ENCODE measurements around the gene KIRREL3. TPM values are rescaled to one million over a fixed set of nuclear protein-coding genes. Genes with fewer than 3 reads are reported as not detected.

KIRREL3 gene
- polyA plus RNA-seq, 1 donor (not counting 4 experiments of a cell fraction or from before 2014, with no cell fraction given): 0.04 TPM

DNA sequence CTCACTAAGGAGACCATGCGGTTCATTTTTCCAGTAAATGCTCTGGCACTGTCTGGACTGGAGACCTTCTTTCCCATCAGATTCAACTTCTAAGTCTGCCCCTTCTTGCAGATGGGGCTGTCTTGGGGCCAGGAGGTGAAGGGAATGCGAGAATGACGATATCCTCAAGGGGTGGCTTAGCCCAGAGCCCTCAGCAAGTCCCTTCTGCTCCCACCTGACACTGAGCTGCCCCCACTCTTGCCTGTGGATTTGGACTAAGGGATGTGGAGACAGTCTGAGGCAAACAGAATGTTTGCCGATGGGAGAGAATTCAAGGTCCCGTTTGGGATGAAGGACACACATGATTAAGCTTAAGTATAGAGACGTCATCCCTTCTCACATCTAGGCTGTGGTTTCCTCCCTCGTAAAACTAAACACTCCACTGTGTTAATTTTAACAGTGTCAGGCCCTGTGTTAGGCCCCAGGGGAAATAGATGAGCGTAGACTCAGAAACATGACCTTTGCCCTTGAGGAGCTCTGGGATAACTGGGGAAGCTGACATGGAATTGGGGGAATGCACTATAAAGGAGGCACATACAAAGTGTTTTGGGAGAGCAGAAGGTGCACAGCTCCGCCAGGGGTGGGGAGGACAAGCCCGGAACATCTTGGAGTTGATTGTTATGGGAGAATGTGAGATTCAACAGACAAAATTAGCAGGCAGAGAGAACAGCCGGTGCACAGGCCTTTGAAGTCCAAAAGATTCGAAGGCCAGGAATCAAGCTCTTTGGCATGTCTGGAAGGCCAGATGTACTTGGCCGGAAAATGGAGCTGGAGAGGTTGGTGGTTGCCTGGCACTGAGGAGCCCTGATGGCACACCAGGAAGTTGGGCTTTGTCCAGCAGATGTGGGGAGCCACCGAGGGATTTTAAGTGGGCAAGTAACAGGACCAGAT is 573.5 kb downstream of the KIRREL3 start:
- H3K27ac ChIP-seq (ENCODE audit: control insufficient read depth, insufficient read depth, low read length): no peak overlapping the region
- no peaks in the 10 kb centered on the region for H3K79me2 ChIP-seq (ENCODE audit: control insufficient read depth, insufficient read depth, low read length)
- H3K9ac ChIP-seq (ENCODE audit: control insufficient read depth, extremely low read depth, insufficient read depth, low read length): no peak overlapping the region
- TF ChIP-seq CTCF (optimal IDR thresholded peaks at IDR 0.05 in 1 of 3, IDR thresholded peaks at IDR 0.05 in 1 of 3, conservative IDR thresholded peaks at IDR 0.05 in 1 of 3; ENCODE audit: extremely low read depth in 1 of 3, insufficient read depth in 2 of 3, low read length in 3 of 3): no peak
- TF ChIP-seq EZH2 (IDR thresholded peaks at IDR 0.05; ENCODE audit: low read length): no peak
- no peak for FAIRE-seq
- no peak overlapping the region for H2AFZ ChIP-seq (ENCODE audit: control insufficient read depth, low read length)
- H3K9me3 ChIP-seq (ENCODE audit: control insufficient read depth, low read depth, low read length): no peaks in the 10 kb centered on the region
- no peaks in the 10 kb centered on the region for H3K9me1 ChIP-seq (ENCODE audit: control insufficient read depth, extremely low read depth, insufficient read depth, low read length)
- H3K4me1 ChIP-seq (ENCODE audit: control insufficient read depth, extremely low read depth, insufficient read depth, low read length): no peaks in the 10 kb centered on the region
- no peak for DNase-seq (ENCODE audit: low read depth, low spot score)
- no peaks in the 10 kb centered on the region for H4K20me1 ChIP-seq (ENCODE audit: control insufficient read depth, extremely low read depth, insufficient read depth, low read length)
- no peak overlapping the region for H3K4me3 ChIP-seq (ENCODE audit: control insufficient read depth in 2 of 3, extremely low read depth in 1 of 3, insufficient read depth in 2 of 3, low read depth in 1 of 3, low read length in 3 of 3)
- H3K36me3 ChIP-seq (ENCODE audit: control insufficient read depth in 2 of 2, extremely low read depth in 1 of 2, insufficient read depth in 2 of 2, low read length in 2 of 2): no peaks in the 10 kb centered on the region
- dilution Hi-C loops (cut with MboI; ENCODE audit: extremely low pct_ligation_motif_present, low sequenced_read_pairs): no loop called here
- no peak overlapping the region for H3K4me2 ChIP-seq (ENCODE audit: control insufficient read depth, extremely low read depth, insufficient read depth, low read depth, low read length)
- H3K27me3 ChIP-seq (ENCODE audit: control insufficient read depth, extremely low read depth, insufficient read depth, low read length): no peaks in the 10 kb centered on the region

- no peaks in the 10 kb centered on the region for H3K79me2 ChIP-seq (ENCODE audit: control insufficient read depth, insufficient read depth, low read length)
- no peak overlapping the region for H3K27ac ChIP-seq (ENCODE audit: control insufficient read depth, insufficient read depth, low read length)
- no peaks in the 10 kb centered on the region for H4K20me1 ChIP-seq (ENCODE audit: control insufficient read depth, extremely low read depth, insufficient read depth, low read length)
- H3K9ac ChIP-seq (ENCODE audit: control insufficient read depth, extremely low read depth, insufficient read depth, low read length): no peak overlapping the region
- no peak for FAIRE-seq
- no peak overlapping the region for H2AFZ ChIP-seq (ENCODE audit: control insufficient read depth, low read length)
- H3K27me3 ChIP-seq (ENCODE audit: control insufficient read depth, extremely low read depth, insufficient read depth, low read length): no peaks in the 10 kb centered on the region
- H3K36me3 ChIP-seq (ENCODE audit: control insufficient read depth in 2 of 2, extremely low read depth in 1 of 2, insufficient read depth in 2 of 2, low read length in 2 of 2): no peaks in the 10 kb centered on the region
- H3K4me1 ChIP-seq (ENCODE audit: control insufficient read depth, extremely low read depth, insufficient read depth, low read length): no peaks in the 10 kb centered on the region
- TF ChIP-seq CTCF (optimal IDR thresholded peaks at IDR 0.05 in 1 of 3, IDR thresholded peaks at IDR 0.05 in 1 of 3, conservative IDR thresholded peaks at IDR 0.05 in 1 of 3; ENCODE audit: extremely low read depth in 1 of 3, insufficient read depth in 2 of 3, low read length in 3 of 3) (no peak), EZH2 (IDR thresholded peaks at IDR 0.05; ENCODE audit: low read length) (no peak)
- no peak for DNase-seq (ENCODE audit: low read depth, low spot score)
- H3K4me3 ChIP-seq (ENCODE audit: control insufficient read depth in 2 of 3, extremely low read depth in 1 of 3, insufficient read depth in 2 of 3, low read depth in 1 of 3, low read length in 3 of 3): no peak overlapping the region
- H3K9me1 ChIP-seq (ENCODE audit: control insufficient read depth, extremely low read depth, insufficient read depth, low read length): no peaks in the 10 kb centered on the region
- dilution Hi-C loops (cut with MboI; ENCODE audit: extremely low pct_ligation_motif_present, low sequenced_read_pairs): no loop called here
- no peak overlapping the region for H3K4me2 ChIP-seq (ENCODE audit: control insufficient read depth, extremely low read depth, insufficient read depth, low read depth, low read length)
- no peaks in the 10 kb centered on the region for H3K9me3 ChIP-seq (ENCODE audit: control insufficient read depth, low read depth, low read length)
Observed at GRCh38 chr11:126426106-126426505, 574.5 kb downstream of the KIRREL3 start.
